ENCODE results near the gene NUP210.

Gene NUP210

GRCh38 chr3:13324835-13325501, 95.2 kb downstream of the NUP210 start:
- DNase-seq (ENCODE audit: low read depth, low spot score): no peak

GRCh38 chr3:13323822-13324221, 96.3 kb downstream of the NUP210 start:
- DNase-seq (ENCODE audit: low read depth, low spot score): no peak

- DNase-seq (ENCODE audit: low read depth, low spot score): no peak
These were observed 97.8 kb downstream of the NUP210 start for GRCh38 chr3:13322324-13322723.

- no peak for DNase-seq (ENCODE audit: low read depth, low spot score)
These were observed 100.4 kb downstream of the NUP210 start for GRCh38 chr3:13319564-13320220.

- no peak for DNase-seq (ENCODE audit: low read depth, low spot score)
These were observed 101.3 kb downstream of the NUP210 start for GRCh38 chr3:13318626-13319470.

GRCh38 chr3:13317596-13318320, 102.4 kb downstream of the NUP210 start:
- DNase-seq (ENCODE audit: low read depth, low spot score): no peak

GRCh38 chr3:13316603-13317002, 103.5 kb downstream of the NUP210 start:
- DNase-seq (ENCODE audit: low read depth, low spot score): no peak

GRCh38 chr3:13314877-13315276, 105.2 kb downstream of the NUP210 start:
- no peak for DNase-seq (ENCODE audit: low read depth, low spot score)

- DNase-seq (ENCODE audit: low read depth, low spot score): no peak
These were observed 106.3 kb downstream of the NUP210 start for GRCh38 chr3:13313813-13314212.

- no peak for DNase-seq (ENCODE audit: low read depth, low spot score)
These were observed 111.1 kb downstream of the NUP210 start for GRCh38 chr3:13309004-13309403.

- no peak for DNase-seq (ENCODE audit: low read depth, low spot score)
These were observed 111.7 kb downstream of the NUP210 start for GRCh38 chr3:13308380-13308801.

GRCh38 chr3:13307041-13307440, 113.1 kb downstream of the NUP210 start:
- DNase-seq (ENCODE audit: low read depth, low spot score): no peak

- DNase-seq (ENCODE audit: low read depth, low spot score): no peak
These were observed 114.5 kb downstream of the NUP210 start for GRCh38 chr3:13305623-13306022.

- no peak for DNase-seq (ENCODE audit: low read depth, low spot score)
These were observed 116.7 kb downstream of the NUP210 start for GRCh38 chr3:13303410-13303809.

- no peak for DNase-seq (ENCODE audit: low read depth, low spot score)
These were observed 118.7 kb downstream of the NUP210 start for GRCh38 chr3:13301286-13301987.

- no peak for DNase-seq (ENCODE audit: low read depth, low spot score)
These were observed 119.4 kb downstream of the NUP210 start for GRCh38 chr3:13300546-13301285.

GRCh38 chr3:13299531-13300155, 120.5 kb downstream of the NUP210 start:
- DNase-seq (ENCODE audit: low read depth, low spot score): no peak

- no peak for DNase-seq (ENCODE audit: low read depth, low spot score)
These were observed 123.5 kb downstream of the NUP210 start for GRCh38 chr3:13296662-13297061.

- no peak for DNase-seq (ENCODE audit: low read depth, low spot score)
These were observed 125.4 kb downstream of the NUP210 start for GRCh38 chr3:13294442-13295351.

Measured in activated CD4-positive, CD25-positive, alpha-beta regulatory T cell treated with anti-CD3 and anti-CD28 coated beads, Interleukin-2, amount 50 U/mL, for 16 hours (primary cell).